GM12872 (cell line): ENCODE results near the gene SFT2D2.

Experiments
- CTCF ChIP-seq: IDR thresholded peaks from 3 replicates; pipeline ENCODE4 v1.5.1; 2011; ENCODE audit warnings: low read depth, mild to moderate bottlenecking, low read length, moderate library complexity; ENCODE audit not compliant: insufficient read depth

The SFT2D2 gene

GRCh38 chr1:168271636-168272035 lies 45.8 kb downstream of the SFT2D2 start:
- no peak for TF ChIP-seq CTCF

- TF ChIP-seq CTCF, result no peak
These were observed 47.8 kb downstream of the SFT2D2 start for GRCh38 chr1:168273575-168273974.

- no peak for TF ChIP-seq CTCF
These were observed 53.4 kb downstream of the SFT2D2 start for GRCh38 chr1:168279253-168279652.

GRCh38 chr1:168280296-168280927 lies 54.6 kb downstream of the SFT2D2 start, which contains the start of gene TBX19:
TSS of gene TBX19 (plus strand) at chr1:168280877. CDS start at chr1:168281091, 214 bp downstream.
- TF ChIP-seq CTCF, result no peak

GRCh38 chr1:168281603-168282325 lies 56.0 kb downstream of the SFT2D2 start:
- TF ChIP-seq CTCF, result no peak

- no peak for TF ChIP-seq CTCF
These were observed 59.7 kb downstream of the SFT2D2 start for GRCh38 chr1:168285521-168285790.

GRCh38 chr1:168285971-168286927 lies 60.4 kb downstream of the SFT2D2 start:
- TF ChIP-seq CTCF, result no peak
